Right atrium auricular region (tissue), 2 donors: ENCODE data around the gene AATK. TPM values are rescaled to one million over a fixed set of nuclear protein-coding genes. Genes with fewer than 3 reads are reported as not detected.

Experiments used
- DNase-seq: peaks from one replicate; pipeline ENCODE4 v3.0.0-alpha.2; 2019; ENCODE audit warnings: low spot score
- H3K27ac ChIP-seq, 2 donors: fragments of 200-600 bp; sonication (generic); 1 replicate in 1 of 2; 2 replicates in 1 of 2; pipeline ENCODE4 v1.5.1; 2016 to 2019
- H3K27me3 ChIP-seq, 2 donors: fragments of 200-600 bp; sonication (generic); one replicate each; pipeline versions ENCODE4 v1.5.1 to v1.6.0; 2017 to 2019
- H3K36me3 ChIP-seq: fragments of 200-600 bp; sonication (generic); one replicate; pipeline ENCODE4 v1.5.1; 2016
- H3K4me1 ChIP-seq, 2 donors: fragments of 200-600 bp; sonication (generic); one replicate each; pipeline versions ENCODE4 v1.5.1 to v1.6.0; 2017 to 2019
- H3K4me3 ChIP-seq, 2 donors: fragments of 200-600 bp; sonication (generic); 1 replicate in 1 of 2; 2 replicates in 1 of 2; pipeline ENCODE4 v1.5.1; 2017 to 2019; ENCODE audit warnings: mild to moderate bottlenecking in 1 of 2, moderate library complexity in 1 of 2
- H3K9me3 ChIP-seq, 2 donors: fragments of 200-600 bp; sonication (generic); one replicate each; pipeline ENCODE4 v1.5.1; 2019
- total RNA-seq, 2 donors: library from RNA; depleted of rRNA; stranded (reverse); fragments of >200 nt; gene quantifications; one replicate each; pipeline ENCODE4 v1.1.0, GENCODE V29; 2016
- TF ChIP-seq, protein P1 (sequence below), 2 donors: fragments of 200-600 bp; sonication (generic); IDR thresholded peaks; one replicate each; pipeline ENCODE4 v1.5.1; 2019; ENCODE audit warnings: antibody characterized with exemption in 2 of 2

Gene AATK
- total RNA-seq, 2 donors from 2014 or later: 5.4 to 6.5 TPM

DNA sequence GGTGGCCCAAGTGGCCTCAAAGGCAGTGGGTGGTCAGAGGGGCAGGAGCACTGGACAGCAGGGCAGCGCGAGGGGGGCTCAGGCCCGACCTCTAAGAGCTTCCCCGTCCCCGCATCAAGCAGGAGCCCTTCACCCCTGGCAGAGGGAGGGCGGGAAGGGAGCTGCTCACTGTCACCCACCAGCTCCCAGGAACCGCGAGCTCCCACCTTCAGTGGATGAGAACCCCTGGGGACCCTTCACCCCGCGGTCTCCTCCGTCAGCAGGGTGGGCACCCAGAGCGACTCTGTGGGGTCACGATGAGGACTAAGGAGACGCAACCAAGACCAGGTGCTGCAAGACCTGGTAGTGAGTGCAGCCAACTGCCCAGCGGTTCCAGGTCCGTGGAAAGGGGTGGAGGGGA, 43.1 kb upstream of the AATK start:
- Histone ChIP-seq H3K9me3 (no peaks in the 10 kb centered on the region), H3K4me3 (no peak overlapping the region), H3K27me3 (no peaks in the 10 kb centered on the region), H3K4me1 (no peaks in the 10 kb centered on the region), H3K27ac (no peak overlapping the region), H3K36me3 (no peaks in the 10 kb centered on the region)
- TF ChIP-seq, protein P1, sequence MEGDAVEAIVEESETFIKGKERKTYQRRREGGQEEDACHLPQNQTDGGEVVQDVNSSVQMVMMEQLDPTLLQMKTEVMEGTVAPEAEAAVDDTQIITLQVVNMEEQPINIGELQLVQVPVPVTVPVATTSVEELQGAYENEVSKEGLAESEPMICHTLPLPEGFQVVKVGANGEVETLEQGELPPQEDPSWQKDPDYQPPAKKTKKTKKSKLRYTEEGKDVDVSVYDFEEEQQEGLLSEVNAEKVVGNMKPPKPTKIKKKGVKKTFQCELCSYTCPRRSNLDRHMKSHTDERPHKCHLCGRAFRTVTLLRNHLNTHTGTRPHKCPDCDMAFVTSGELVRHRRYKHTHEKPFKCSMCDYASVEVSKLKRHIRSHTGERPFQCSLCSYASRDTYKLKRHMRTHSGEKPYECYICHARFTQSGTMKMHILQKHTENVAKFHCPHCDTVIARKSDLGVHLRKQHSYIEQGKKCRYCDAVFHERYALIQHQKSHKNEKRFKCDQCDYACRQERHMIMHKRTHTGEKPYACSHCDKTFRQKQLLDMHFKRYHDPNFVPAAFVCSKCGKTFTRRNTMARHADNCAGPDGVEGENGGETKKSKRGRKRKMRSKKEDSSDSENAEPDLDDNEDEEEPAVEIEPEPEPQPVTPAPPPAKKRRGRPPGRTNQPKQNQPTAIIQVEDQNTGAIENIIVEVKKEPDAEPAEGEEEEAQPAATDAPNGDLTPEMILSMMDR (IDR thresholded peaks at IDR 0.05): no peak
- no peak for DNase-seq

DNA sequence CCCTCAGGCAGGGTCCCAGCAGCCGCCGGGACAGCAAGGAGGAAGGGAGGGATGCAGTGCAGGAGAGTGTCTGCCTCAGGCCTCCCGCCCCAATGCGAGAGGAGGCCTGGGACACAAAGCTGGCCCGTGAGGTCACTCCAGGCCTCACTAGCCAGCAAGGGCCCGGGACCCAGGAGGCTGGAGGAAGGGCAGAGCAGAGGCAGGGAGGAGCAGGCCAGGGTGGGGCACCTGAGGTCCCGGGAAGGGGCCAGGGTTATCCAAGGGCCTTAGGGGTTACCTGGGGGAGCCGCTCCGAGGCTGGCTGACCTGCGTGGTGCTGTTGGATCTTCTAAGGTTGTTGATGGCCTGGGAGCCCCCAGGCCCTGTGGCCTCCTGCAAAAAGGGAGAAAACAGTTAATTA, 42.6 kb upstream of the AATK start:
- no peak overlapping the region for H3K27ac ChIP-seq
- H3K9me3 ChIP-seq: no peaks in the 10 kb centered on the region
- no peaks in the 10 kb centered on the region for H3K27me3 ChIP-seq
- H3K4me1 ChIP-seq: no peaks in the 10 kb centered on the region
- no peaks in the 10 kb centered on the region for H3K36me3 ChIP-seq
- H3K4me3 ChIP-seq: no peak overlapping the region
- no peak for DNase-seq
- TF ChIP-seq, protein P1 (IDR thresholded peaks at IDR 0.05): no peak

DNA sequence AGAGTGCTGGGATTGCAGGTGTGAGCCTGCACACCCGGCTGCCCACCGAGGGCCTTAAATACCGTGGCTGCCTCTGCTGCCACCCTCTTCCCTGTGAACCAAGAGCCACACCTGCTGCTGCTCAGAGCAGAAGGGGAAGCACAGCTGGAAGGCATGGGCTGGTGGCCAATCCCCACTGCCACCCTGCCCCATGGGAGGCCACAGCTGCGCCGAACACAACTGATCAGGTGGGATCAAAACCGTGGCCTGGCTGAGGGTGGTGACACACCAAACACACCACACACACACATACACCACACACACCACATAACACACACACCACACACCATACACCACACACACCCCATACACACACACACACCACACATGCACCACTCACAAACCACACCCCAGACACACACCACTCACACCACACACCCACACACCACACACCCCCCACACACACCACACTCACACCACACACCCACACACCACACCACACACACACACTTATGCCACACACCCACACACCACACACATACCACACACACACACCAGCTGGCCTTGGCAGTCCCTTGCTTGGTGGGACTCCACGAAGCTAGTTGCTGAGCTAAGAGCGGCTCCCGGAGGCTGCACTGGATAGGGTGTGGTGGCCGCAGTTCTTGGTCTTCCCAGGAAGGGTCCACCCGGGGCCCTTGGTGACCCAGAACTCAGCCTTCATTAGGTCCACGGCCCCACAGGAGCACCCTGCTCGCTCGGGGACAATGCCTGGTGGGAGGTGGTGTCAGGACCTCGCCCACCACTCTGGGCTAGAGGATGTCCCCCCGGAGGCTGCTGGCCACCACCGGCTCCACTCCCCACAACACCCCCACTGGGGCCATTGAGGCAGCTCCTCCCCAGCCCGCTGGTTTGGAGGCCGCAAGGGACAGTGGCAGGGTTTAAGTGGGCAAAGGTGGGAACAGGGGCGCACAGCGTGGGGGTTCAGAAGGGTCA, 41.9 kb upstream of the AATK start:
- no peaks in the 10 kb centered on the region for H3K27me3 ChIP-seq
- no peak overlapping the region for H3K4me3 ChIP-seq
- DNase-seq: no peak
- TF ChIP-seq, protein P1 (IDR thresholded peaks at IDR 0.05): no peak
- H3K4me1 ChIP-seq: no peaks in the 10 kb centered on the region
- H3K9me3 ChIP-seq: no peaks in the 10 kb centered on the region
- no peak overlapping the region for H3K27ac ChIP-seq
- no peaks in the 10 kb centered on the region for H3K36me3 ChIP-seq

DNA sequence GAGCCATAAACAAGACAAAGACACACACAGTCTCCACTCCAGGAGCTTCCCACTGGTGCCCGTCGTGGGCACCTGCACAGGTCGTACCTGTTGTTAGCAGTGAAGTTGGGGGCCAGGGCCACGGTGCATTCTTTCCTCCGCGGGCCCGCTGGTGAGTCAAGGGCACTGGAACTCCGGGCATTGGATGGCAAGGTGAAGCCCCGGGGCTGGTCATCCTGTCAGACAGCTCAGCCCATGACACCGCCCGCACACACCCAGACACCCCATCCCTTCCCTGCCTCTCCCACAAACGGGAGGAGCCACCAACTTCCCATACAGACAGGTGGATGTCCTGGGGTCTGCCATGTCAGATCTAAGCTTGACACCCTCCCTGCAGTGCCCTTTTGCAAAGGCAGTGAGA, 40.6 kb upstream of the AATK start:
- no peaks in the 10 kb centered on the region for H3K36me3 ChIP-seq

DNA sequence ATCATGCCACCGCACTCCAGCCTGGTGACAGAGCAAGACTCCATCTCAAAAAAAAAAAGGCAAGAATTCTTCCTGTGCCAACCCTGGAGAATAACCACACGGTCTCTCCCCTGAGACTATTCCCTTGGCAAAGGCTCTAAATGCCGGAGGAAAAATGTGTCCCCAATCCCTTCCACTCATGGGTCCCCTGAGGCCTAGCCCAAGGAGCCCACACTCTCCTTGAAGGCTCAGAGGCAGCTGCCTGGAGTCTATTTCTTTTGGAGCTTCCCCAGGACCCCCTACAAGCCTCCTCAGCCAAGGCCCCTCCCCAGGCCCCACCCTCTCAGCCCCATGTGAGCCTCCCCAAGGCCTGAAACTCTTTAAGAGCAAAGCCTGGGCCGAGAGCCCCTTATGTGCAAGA, 40.1 kb upstream of the AATK start:
- Histone ChIP-seq H3K36me3 (no peaks in the 10 kb centered on the region), H3K9me3 (no peaks in the 10 kb centered on the region)

More for the DNA sequence above, 40.6 kb upstream of the AATK start:
- H3K4me1 ChIP-seq: no peaks in the 10 kb centered on the region
- no peaks in the 10 kb centered on the region for H3K9me3 ChIP-seq
- H3K27me3 ChIP-seq: no peaks in the 10 kb centered on the region
- H3K27ac ChIP-seq: no peak overlapping the region
- no peak for DNase-seq
- TF ChIP-seq, protein P1 (IDR thresholded peaks at IDR 0.05): no peak
- H3K4me3 ChIP-seq: no peak overlapping the region

More for the DNA sequence above, 40.1 kb upstream of the AATK start:
- H3K27me3 ChIP-seq: no peaks in the 10 kb centered on the region
- H3K4me3 ChIP-seq: no peak overlapping the region
- H3K4me1 ChIP-seq: no peaks in the 10 kb centered on the region
- H3K27ac ChIP-seq: no peak overlapping the region
- no peak for DNase-seq
- TF ChIP-seq, protein P1 (IDR thresholded peaks at IDR 0.05): no peak
